ENCODE data around the gene LARGE1.

LARGE1 gene

DNA sequence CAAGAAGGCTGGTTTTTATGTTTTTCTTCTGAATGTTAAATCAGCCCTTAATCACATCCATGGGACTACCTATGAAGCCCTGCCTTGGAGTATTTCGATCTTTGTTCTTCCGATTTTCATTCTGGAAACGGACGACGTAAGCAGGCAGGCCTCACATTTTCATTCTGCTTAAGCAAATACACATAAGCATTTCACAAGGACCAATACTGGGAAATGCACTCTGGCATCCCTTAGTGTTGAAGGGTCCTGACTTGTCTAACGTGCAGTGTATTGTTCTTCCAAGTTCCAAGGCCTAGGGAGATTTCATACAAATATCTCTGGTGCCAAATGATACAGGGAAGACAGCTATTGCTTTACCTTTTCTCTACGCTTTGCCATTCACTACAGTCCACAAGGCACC, 143.8 kb downstream of the LARGE1 start:
- no peak for DNase-seq (ENCODE audit: low read depth in 2 of 2)

- no peak for DNase-seq (ENCODE audit: low read depth in 2 of 2)
Measured at GRCh38 chr22:33774781-33775180, 145.5 kb downstream of the LARGE1 start.

DNA sequence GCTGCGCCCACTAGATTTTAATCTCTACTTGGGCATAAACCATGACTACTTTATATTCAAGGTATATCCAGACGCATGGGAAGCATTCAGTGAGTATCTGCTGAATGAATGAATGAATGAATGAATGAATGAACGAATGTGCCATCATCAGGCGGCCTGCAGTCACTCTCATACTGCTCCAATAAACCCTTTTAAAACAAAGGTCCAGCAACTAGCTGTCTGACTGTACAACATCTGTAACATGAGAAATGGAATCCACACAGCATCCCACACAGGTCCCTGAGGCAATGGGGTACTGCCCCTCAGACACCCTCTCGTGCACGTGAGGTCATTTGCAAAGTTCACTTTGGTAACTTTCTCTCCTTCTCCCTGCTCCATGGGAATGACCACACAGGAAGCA, 147.5 kb downstream of the LARGE1 start:
- DNase-seq (ENCODE audit: low read depth in 2 of 2): no peak

DNA sequence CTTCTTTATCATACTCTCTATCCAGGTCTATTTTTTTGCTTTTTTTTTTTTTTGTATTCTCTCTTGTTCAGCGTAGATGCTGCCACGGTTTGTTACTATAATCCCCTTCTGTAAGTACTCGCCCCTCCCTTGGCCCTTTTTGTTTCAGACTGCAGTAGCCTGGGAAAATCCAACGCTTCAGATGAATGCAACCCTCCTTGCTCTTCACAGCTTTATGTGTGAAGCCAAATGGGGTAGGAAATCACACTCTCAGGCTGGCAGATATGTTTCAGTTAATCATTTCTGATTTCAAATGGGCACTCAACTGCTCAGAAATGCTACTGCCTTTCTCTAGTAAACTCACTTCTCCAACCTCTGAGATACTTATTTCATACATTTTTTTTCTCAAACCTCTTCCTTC, 149.1 kb downstream of the LARGE1 start:
- no peak for DNase-seq (ENCODE audit: low read depth in 2 of 2)

- no peak for DNase-seq (ENCODE audit: low read depth in 2 of 2)
Measured at GRCh38 chr22:33770723-33771122, 149.6 kb downstream of the LARGE1 start.

- DNase-seq (ENCODE audit: low read depth in 2 of 2): no peak
Measured at GRCh38 chr22:33766091-33766490, 154.2 kb downstream of the LARGE1 start.

DNA sequence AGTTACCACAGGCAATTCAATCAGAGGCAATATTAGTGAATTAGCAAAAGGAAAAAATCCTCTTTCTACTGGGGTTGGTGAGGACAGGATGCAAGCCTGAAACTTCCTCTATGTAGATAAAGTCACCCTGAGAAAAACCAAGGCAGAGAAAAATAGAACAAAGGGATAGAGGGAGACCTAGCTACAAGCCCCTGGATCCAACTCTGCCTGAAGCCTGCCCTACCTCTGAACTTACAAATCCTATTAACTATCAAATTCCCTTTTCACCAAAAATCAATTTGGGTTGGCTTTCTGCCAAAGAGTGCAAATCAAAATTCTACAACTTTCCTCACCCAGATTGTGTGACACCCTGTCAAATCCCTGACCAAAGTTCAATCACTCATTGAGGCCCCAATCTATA, 161.3 kb downstream of the LARGE1 start:
- DNase-seq (ENCODE audit: low read depth in 2 of 2): no peak

GRCh38 chr22:33757802-33758483, 162.3 kb downstream of the LARGE1 start:
- no peak for DNase-seq (ENCODE audit: low read depth in 2 of 2)

DNA sequence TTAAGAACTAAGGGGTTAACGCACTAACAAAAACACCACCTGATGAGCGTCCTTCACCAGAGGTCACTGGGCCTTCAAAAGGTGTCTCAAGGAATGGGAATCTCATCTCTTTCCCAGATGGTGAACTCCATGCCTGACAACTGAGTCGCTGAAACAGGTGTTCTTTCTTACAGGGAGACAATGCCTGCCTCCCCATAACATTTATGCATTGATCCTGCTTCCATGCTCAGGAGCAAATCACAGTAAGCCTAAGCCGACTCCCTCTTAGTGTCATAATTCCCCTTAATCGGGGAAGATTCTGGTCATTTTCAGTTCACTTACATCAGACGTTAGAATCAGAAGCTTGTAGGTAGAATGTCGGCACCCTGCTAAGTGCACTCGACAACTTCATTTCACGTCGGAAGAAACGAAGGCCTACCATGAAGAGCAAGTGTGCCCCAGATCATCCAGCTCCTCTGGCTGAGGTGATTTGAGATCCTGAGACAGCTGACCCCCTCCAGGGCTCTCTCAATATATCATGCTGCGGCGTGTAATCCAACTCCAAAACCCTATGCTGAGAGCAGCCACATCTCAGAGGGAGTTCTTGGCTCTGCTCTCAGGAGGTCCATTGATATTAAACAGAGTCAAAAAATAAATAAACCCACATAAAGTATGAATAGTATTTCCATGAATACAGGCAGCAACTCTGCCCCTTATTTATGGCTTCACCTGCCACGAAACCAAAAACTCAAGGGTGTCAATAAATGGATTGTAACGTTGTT, 163.1 kb downstream of the LARGE1 start:
- DNase-seq (ENCODE audit: low read depth in 2 of 2): no peak

DNA sequence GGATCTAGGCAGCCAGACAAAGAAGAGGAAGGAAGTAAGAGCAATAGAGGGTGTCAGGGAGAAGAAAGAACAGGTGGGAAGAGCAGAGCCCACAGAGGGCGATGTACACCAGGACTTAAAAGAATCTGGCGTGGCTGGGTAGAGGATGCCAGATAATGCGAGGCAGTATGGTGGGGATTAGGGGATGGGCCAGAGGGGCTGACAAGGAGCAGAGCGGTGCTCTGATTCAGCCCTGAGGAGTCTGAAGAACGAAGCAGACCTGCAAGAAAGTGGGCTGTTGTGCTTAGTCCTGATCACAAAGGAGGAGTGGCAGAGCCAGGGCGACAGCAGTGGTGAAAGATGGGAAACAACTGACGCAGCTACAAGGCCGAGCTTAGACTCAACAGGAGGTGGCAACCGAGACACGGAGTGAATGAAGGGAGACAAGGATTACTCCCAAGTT, 163.7 kb downstream of the LARGE1 start:
- no peak for DNase-seq (ENCODE audit: low read depth in 2 of 2)

GRCh38 chr22:33748714-33749113, 171.6 kb downstream of the LARGE1 start:
- no peak for DNase-seq (ENCODE audit: low read depth in 2 of 2)

DNA sequence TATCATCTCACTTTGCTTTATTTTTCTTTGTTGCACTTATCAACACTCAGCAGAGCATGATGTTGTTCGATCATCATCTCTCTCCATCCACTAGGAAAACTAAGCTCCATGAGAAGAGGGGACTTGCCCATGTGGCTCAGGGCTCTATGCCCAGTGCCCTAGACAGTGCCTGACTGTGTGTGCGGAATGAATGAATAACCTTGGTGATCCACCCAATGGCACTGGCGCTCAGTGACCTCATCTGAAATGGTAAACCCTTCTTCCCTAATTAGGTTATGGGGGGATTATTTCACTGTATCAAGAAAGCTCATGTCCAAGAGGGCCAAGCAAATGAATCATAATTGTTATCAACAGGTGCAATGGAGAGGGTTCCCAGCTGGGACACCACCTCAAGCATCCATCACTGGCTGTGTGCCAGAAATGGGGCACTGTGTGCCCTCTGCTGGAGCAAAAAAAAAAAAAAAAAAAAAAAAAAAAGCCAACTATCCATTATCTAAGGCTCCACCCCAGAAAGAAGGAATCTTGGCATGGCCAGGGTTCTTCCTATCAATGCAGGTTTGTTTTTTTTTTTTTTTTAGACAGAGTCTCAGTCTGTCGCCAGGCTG, 172.6 kb downstream of the LARGE1 start:
- DNase-seq (ENCODE audit: low read depth in 2 of 2): no peak

DNA sequence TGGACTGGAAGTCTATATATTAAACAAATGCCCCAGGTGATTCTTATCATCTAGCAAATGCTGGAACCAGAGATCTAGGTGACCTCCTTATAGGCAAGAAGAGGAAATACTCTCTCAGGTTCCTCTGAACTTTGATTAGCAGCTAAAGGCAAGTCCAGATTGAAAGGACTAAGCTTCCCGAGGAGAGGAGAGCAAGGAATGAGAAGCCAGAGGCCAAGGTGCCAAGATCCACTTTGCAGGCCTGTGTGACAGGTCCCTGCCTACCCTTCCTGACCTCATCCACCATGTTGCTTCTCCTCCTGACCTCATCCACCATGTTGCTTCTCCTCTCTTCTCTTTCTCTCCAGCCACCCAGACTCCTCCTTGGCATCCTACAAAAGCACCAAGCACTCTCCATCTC, 173.2 kb downstream of the LARGE1 start:
- DNase-seq (ENCODE audit: low read depth in 2 of 2): no peak

GRCh38 chr22:33746501-33746928, 173.8 kb downstream of the LARGE1 start:
- no peak for DNase-seq (ENCODE audit: low read depth in 2 of 2)

- DNase-seq (ENCODE audit: low read depth in 2 of 2): no peak
Measured at GRCh38 chr22:33745501-33745900, 174.8 kb downstream of the LARGE1 start.

- DNase-seq (ENCODE audit: low read depth in 2 of 2): no peak
Measured at GRCh38 chr22:33743756-33744155, 176.5 kb downstream of the LARGE1 start.

- no peak for DNase-seq (ENCODE audit: low read depth in 2 of 2)
Measured at GRCh38 chr22:33741025-33741424, 179.3 kb downstream of the LARGE1 start.

GRCh38 chr22:33739516-33739915, 180.8 kb downstream of the LARGE1 start:
- no peak for DNase-seq (ENCODE audit: low read depth in 2 of 2)

GRCh38 chr22:33737662-33738061, 182.6 kb downstream of the LARGE1 start:
- DNase-seq (ENCODE audit: low read depth in 2 of 2): no peak

DNA sequence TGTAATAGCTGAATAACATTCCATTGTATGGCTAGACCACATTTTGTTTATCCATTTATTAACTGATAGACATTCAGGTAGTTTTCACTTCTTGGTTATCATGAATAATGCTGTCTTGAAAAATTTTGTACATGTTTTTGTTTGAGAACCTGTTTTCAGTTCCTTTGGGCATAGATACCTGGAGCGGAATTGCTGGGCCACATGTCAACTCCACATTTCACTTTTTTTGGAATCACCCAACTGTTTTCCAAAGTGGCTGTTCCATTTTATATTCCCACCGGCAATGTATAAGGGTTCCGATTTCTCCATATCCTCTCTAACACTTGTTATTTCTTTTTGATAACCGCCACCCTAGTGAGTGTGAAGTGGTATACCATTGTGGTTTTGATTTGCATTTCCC, 184.3 kb downstream of the LARGE1 start:
- no peak for DNase-seq (ENCODE audit: low read depth in 2 of 2)

GRCh38 chr22:33728847-33729246, 191.4 kb downstream of the LARGE1 start:
- no peak for DNase-seq (ENCODE audit: low read depth in 2 of 2)

DNA sequence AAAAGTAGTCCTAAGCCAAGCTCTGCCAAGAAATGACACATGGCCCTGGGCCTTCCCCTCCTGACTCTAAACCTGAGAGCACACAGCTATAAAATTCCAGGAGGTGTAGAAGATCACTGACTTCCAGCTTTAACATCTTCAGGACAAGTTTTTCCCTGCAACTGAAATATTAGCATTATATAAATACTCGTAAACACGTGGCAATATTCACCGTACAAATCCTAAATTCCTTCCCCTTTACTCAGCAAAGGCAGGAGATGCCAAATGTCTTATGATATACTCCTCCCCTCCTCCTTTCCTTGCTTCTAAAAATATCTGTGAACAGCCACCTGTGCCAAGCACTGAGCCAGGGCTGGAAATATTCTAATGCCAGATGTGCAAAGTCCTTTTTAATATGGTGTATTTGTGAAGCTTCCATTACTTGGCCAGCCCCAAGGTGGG, 194.0 kb downstream of the LARGE1 start:
- DNase-seq (ENCODE audit: low read depth in 2 of 2): no peak

- DNase-seq (ENCODE audit: low read depth in 2 of 2): no peak
Measured at GRCh38 chr22:33723915-33724314, 196.4 kb downstream of the LARGE1 start.
